GM23338 (cell line): ENCODE measurements around the gene RNF150. TPM values are rescaled to one million over a fixed set of nuclear protein-coding genes. Genes with fewer than 3 reads are reported as not detected.

Experiments
- ATAC-seq: fragments of 200-7000 bp; cut with Tn5 transposase; 3 replicates; pipeline ENCODE4 v1.9.1; 2020
- DNase-seq: peaks from one replicate; pipeline ENCODE4 v3.0.0-alpha.2; 2015; ENCODE audit warnings: low spot score
- H2AFZ ChIP-seq: fragments of 200-600 bp; sonication (generic); 2 replicates; pipeline ENCODE4 v1.8.0; 2016; ENCODE audit warnings: antibody characterized with exemption, mild to moderate bottlenecking, moderate library complexity
- H3F3A ChIP-seq: fragments of 200-600 bp; sonication (generic); replicated peaks from 2 replicates; pipeline ENCODE4 v1.8.0; 2017; ENCODE audit warnings: antibody characterized with exemption, mixed run types, low read depth
- H3K27ac ChIP-seq: fragments of 200-600 bp; sonication (generic); 2 replicates; pipeline ENCODE4 v1.6.1; 2016; ENCODE audit warnings: low read depth
- H3K27me3 ChIP-seq: fragments of 200-600 bp; sonication (generic); 2 replicates; pipeline ENCODE4 v1.8.0; 2016; ENCODE audit warnings: mild to moderate bottlenecking, mixed run types, moderate library complexity; ENCODE audit not compliant: insufficient read depth
- H3K36me3 ChIP-seq: fragments of 200-600 bp; sonication (generic); 2 replicates; pipeline ENCODE4 v1.8.0; 2016; ENCODE audit warnings: mild to moderate bottlenecking; ENCODE audit not compliant: insufficient read depth
- H3K4me1 ChIP-seq: fragments of 200-600 bp; sonication (generic); 2 replicates; pipeline ENCODE4 v1.8.0; 2016; ENCODE audit warnings: mild to moderate bottlenecking, moderate library complexity; ENCODE audit not compliant: insufficient read depth
- H3K4me2 ChIP-seq: fragments of 200-600 bp; sonication (generic); 2 replicates; pipeline ENCODE4 v1.7.1; 2017; ENCODE audit warnings: mixed run types
- H3K4me3 ChIP-seq: fragments of 200-600 bp; sonication (generic); 2 replicates; pipeline ENCODE4 v1.6.1; 2016; ENCODE audit warnings: mixed run types
- H3K79me2 ChIP-seq: fragments of 200-600 bp; sonication (generic); replicated peaks from 2 replicates; pipeline ENCODE4 v1.8.0; 2017; ENCODE audit warnings: mild to moderate bottlenecking; ENCODE audit not compliant: insufficient read depth
- H3K9me2 ChIP-seq: fragments of 200-600 bp; sonication (generic); 2 replicates; pipeline ENCODE4 v1.8.0; 2017; ENCODE audit not compliant: insufficient read depth
- H4K20me1 ChIP-seq: fragments of 200-600 bp; sonication (generic); replicated peaks from 2 replicates; pipeline ENCODE4 v1.8.0; 2017; ENCODE audit warnings: mild to moderate bottlenecking; ENCODE audit not compliant: insufficient read depth
- H3K27ac Mint-ChIP-seq: 2 replicates; pipeline ENCODE4 v1.8.0; 2020; ENCODE audit warnings: inconsistent platforms, mild to moderate bottlenecking, moderate library complexity, mixed read lengths
- H3K27me3 Mint-ChIP-seq: 3 replicates; pipeline ENCODE4 v1.8.0; 2022; ENCODE audit warnings: low read depth, mild to moderate bottlenecking, moderate library complexity, mixed read lengths, inconsistent platforms; ENCODE audit not compliant: insufficient read depth, poor library complexity
- H3K36me3 Mint-ChIP-seq: 3 replicates; pipeline ENCODE4 v1.8.0; 2021; ENCODE audit warnings: low read depth, mild to moderate bottlenecking, inconsistent platforms, moderate library complexity, mixed read lengths
- H3K4me1 Mint-ChIP-seq: 3 replicates; pipeline ENCODE4 v1.8.0; 2020; ENCODE audit warnings: mild to moderate bottlenecking, inconsistent platforms, mixed read lengths
- H3K4me3 Mint-ChIP-seq: 3 replicates; pipeline ENCODE4 v1.8.0; 2021; ENCODE audit warnings: moderate library complexity, mild to moderate bottlenecking, inconsistent platforms, mixed read lengths
- H3K9me3 Mint-ChIP-seq: 3 replicates; pipeline ENCODE4 v1.8.0; 2020; ENCODE audit warnings: moderate library complexity, mild to moderate bottlenecking, inconsistent platforms, mixed read lengths
- CREB1 ChIP-seq: fragments of 250-450 bp; sonication (Bioruptor Pico); IDR thresholded peaks from 2 replicates; pipeline ENCODE4 v1.5.0; 2020; ENCODE audit warnings: low read depth, mild to moderate bottlenecking, moderate library complexity
- CTCF ChIP-seq, 2 experiments: fragments of 200-600 bp in 1 of 2; sonication (generic) in 1 of 2; conservative IDR thresholded peaks; 2 replicates each; pipeline versions ENCODE4 v1.5.1 to v1.6.1; 2016 to 2017; ENCODE audit warnings: antibody characterized with exemption in 2 of 2, low read depth in 2 of 2, mild to moderate bottlenecking in 2 of 2, moderate library complexity in 1 of 2
- ETS1 ChIP-seq: IDR thresholded peaks from 2 replicates; pipeline ENCODE4 v1.6.1; 2016; ENCODE audit warnings: antibody characterized with exemption
- EZH2 ChIP-seq: fragments of 200-600 bp; sonication (generic); IDR thresholded peaks from one replicate; pipeline ENCODE4 v1.8.0; 2017; ENCODE audit warnings: antibody characterized with exemption, mild to moderate bottlenecking, low read depth; ENCODE audit not compliant: unreplicated experiment
- EZH2phosphoT487 ChIP-seq: fragments of 200-600 bp; sonication (generic); IDR thresholded peaks from one replicate; pipeline ENCODE4 v1.8.1; 2018; ENCODE audit warnings: antibody characterized with exemption; ENCODE audit not compliant: unreplicated experiment
- JUNB ChIP-seq: IDR thresholded peaks from one replicate; pipeline ENCODE4 v1.6.1; 2016; ENCODE audit warnings: antibody characterized with exemption; ENCODE audit not compliant: unreplicated experiment
- NANOG ChIP-seq: IDR thresholded peaks from 2 replicates; pipeline ENCODE4 v1.6.1; 2016; ENCODE audit warnings: antibody characterized with exemption, borderline replicate concordance
- POLR2AphosphoS5 ChIP-seq: IDR thresholded peaks from 2 replicates; pipeline ENCODE4 v1.6.1; 2016; ENCODE audit warnings: antibody characterized with exemption, low read depth
- REST ChIP-seq: IDR thresholded peaks from one replicate; pipeline ENCODE4 v1.6.1; 2018; ENCODE audit warnings: antibody characterized with exemption; ENCODE audit not compliant: unreplicated experiment
- STAT1 ChIP-seq: IDR thresholded peaks from one replicate; pipeline ENCODE4 v1.6.1; 2016; ENCODE audit warnings: antibody characterized with exemption; ENCODE audit not compliant: unreplicated experiment
- ZNF114 ChIP-seq: fragments of 250-450 bp; sonication (Bioruptor Pico); IDR thresholded peaks from 2 replicates; pipeline ENCODE4 v1.5.0; 2020; ENCODE audit warnings: mild to moderate bottlenecking, moderate library complexity
- ZNF331 ChIP-seq: fragments of 250-450 bp; sonication (Bioruptor Pico); IDR thresholded peaks from 2 replicates; pipeline ENCODE4 v1.5.0; 2020; ENCODE audit warnings: low read depth, mild to moderate bottlenecking, moderate library complexity
- ZNF462 ChIP-seq: fragments of 250-450 bp; sonication (Bioruptor Pico); IDR thresholded peaks from 2 replicates; pipeline ENCODE4 v1.5.0; 2020; ENCODE audit warnings: mild to moderate bottlenecking, moderate library complexity
- polyA plus RNA-seq: library from polyadenylated mRNA; unstranded; fragments of >200 nt; fragmentation: Nextera tagmentation; extraction: Ambion mirVana; gene quantifications from 2 replicates; pipeline ENCODE4 v1.2.1, GENCODE V29; 2016
- total RNA-seq: library from RNA; depleted of rRNA; stranded (reverse); fragments of >200 nt; shearing (Covaris generic); gene quantifications from 2 replicates; pipeline ENCODE4 v1.2.3, GENCODE V29; 2014

The RNF150 gene
- total and polyA plus RNA-seq, 2 experiments from 2014 or later = 1.3 to 6.1 TPM

- H3K79me2 ChIP-seq = no peaks in the 10 kb centered on the region
- H3K9me2 ChIP-seq = no peaks in the 10 kb centered on the region
- no peak overlapping the region for H3K4me3 ChIP-seq
- H3K36me3 Mint-ChIP-seq = no peaks in the 10 kb centered on the region
- H3K4me2 ChIP-seq = no peak overlapping the region
- no peak overlapping the region for H3K4me3 Mint-ChIP-seq
- no peak overlapping the region for H3K27ac Mint-ChIP-seq
- no peaks in the 10 kb centered on the region for H3K27me3 ChIP-seq
- H3F3A ChIP-seq = no peaks in the 10 kb centered on the region
- H2AFZ ChIP-seq = no peak overlapping the region
- ATAC-seq (no peak; the same call in 2 of the 3 replicates), DNase-seq (peak; percentile 38)
- H3K27ac ChIP-seq = no peak overlapping the region
- H3K36me3 ChIP-seq = no peaks in the 10 kb centered on the region
- H3K9me3 Mint-ChIP-seq = no peaks in the 10 kb centered on the region
- no peaks in the 10 kb centered on the region for H4K20me1 ChIP-seq
- H3K4me1 Mint-ChIP-seq = peaks cover 7% of the 10 kb centered on the region; the same call in 2 of the 3 replicates
- no peaks in the 10 kb centered on the region for H3K4me1 ChIP-seq
- H3K27me3 Mint-ChIP-seq = peaks cover 6% of the 10 kb centered on the region
- TF ChIP-seq STAT1 (no peak), CREB1 (CRISPR knock-in tag) (no peak), ZNF462 (CRISPR knock-in tag) (no peak), ZNF114 (CRISPR knock-in tag) (no peak), EZH2phosphoT487 (no peak), ZNF331 (CRISPR knock-in tag) (no peak), POLR2AphosphoS5 (no peak), REST (no peak), CTCF (conservative IDR thresholded peaks at IDR 0.05; ENCODE audit: low read depth in 2 of 2) (no peak), EZH2 (no peak), NANOG (no peak), ETS1 (no peak), JUNB (no peak)
Measured at GRCh38 chr4:140856621-140857062, 276.6 kb downstream of the RNF150 start.
